Hematopoietic multipotent progenitor cell treated with erythropoietin and hydrocortisone succinate and interleukin-3 and kit ligand, for 15 days (in vitro differentiated cells): ENCODE results near the gene INO80B.
"Not testable (repeated sequence)": the region's sequence is repeated elsewhere in the genome, so short reads cannot be mapped to it uniquely, and the experiment has no call there.

ENCODE experiments used
- DNase-seq: peaks from one replicate; pipeline ENCODE4 v3.0.0-alpha.2; 2015; ENCODE audit warnings: low spot score

The INO80B gene

DNA sequence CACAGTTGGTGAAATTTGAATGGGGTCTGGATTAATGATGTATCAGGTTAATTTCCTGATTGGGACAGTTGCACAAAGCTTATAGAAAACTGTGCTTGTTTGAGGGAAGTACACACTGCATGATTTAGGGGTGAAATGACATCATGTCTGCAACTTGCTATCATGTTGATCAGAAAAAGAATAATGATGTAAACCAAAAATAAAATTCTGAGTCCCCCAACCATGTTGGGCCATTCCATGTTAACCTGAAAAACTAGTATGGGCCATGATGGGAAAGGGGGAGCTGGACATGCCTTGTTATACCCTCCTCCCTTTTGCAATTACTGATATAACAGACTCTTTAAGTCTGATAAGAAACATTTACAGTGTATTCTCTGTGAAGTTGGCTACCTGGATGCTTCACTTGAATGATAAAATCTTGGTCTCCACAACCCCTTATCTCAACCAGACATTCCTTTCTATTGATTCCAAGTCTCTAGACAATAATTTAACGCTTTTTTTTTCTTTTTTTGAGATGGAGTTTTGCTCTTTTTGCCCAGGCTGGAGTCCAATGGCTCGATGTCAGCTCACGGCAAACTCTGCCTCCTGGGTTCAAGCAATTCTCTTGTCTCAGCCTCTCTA lies 4.2 kb upstream of the INO80B start:
- no peak for DNase-seq

DNA sequence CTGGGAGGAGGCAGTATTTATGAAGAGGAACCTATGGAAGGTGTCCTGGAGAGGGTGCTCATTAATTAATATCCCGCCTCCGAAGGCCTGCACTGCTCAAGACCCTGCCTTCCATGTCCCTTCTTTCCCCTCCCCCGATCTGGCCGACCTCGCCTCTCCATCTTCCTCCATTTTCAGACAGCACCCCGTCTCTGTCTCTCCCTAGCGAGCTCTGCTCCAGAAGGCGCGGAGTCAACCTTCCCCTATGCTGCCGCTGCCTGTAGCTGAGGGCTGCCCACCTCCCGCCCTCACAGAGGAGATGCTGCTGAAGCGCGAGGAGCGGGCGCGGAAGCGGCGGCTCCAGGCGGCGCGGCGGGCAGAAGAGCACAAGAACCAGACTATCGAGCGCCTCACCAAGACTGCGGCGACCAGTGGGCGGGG lies 2.3 kb downstream of the INO80B start:
- DNase-seq: no peak

DNA sequence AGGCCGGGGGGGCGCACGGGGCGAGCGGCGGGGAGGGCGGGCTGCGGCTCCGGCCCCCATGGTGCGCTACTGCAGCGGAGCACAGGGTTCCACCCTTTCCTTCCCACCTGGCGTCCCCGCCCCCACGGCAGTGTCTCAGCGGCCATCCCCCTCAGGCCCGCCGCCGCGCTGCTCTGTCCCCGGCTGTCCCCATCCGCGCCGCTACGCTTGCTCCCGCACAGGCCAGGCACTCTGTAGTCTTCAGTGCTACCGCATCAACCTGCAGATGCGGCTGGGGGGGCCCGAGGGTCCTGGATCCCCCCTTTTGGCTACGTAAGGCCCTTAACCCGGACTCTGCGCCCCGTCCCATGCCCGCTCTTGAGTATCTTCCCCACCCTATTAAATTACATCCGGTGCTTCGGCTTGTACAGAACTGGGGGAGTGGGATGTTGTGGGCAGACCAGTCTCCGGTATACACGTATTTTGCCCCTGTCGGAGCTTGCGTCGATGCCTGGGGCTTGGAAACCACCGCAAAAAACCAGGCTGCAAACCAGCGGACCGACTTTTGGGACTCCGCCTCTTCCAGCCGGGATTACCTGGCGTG lies 2.8 kb downstream of the INO80B start:
- DNase-seq: peak; percentile 34

DNA sequence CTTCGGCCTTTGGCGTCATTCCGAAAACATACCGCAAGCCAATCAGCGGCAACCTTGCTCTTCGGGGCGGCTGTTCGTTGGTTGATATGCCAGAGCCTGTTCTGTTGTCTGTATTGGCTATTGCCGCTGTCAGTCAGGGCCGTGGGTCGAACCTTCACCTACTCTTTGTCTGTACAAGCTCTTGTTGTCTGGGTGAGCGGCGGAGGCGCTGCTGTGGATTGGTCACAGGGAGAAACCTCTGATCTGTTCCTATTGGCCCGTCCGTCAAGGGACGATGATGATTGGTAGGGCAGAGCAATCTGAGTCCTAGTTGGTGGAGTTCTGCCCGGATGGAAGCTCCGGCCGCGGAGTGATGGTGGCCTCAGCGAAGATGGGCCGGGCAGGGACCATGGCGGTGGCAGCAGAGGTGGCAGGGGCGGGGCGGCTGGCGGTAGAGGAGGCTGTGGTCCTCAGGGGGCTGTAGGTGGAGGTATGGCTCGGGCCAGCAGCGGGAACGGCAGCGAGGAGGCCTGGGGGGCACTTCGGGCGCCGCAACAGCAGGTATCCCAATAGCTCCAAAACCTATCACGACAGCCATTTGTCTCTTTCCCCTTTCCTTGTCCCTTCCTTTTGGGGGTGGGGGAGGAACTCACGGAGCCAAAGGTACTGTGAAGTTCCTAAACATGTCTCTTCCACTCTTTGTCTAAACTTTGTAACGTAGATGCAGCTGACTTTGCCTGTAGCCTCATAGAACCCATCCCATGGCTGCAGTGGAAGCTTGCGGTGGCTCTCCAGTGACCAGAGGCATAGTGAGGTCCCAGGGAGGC lies 3.4 kb downstream of the INO80B start, which contains the start of gene WBP1:
Gene WBP1 (plus strand): TSS at position 307 of the 806 bp plus-strand sequence. CDS start 165 bp downstream, at position 472.
- DNase-seq: peak; percentile 99

DNA sequence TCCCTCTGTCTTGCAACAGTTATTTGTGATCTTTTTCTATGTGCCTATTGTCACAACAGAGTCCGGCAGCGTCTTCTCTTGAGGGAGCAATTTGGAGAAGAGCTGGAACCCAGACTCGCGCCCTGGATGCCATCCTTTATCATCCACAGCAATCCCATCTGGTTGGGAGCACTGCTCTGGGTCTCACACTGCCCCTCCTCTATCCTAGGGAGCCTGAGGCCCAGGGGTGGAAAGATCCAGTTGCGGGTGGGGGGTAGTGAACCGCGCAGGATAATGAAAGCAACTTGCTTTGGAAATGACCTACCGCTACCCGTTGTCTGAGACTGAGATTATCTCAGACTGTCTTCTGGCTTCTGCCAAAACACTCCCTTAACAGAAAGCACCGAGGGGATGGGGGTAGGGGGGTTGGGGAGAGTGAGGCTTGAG lies 4.1 kb downstream of the INO80B start:
- DNase-seq: no peak

DNA sequence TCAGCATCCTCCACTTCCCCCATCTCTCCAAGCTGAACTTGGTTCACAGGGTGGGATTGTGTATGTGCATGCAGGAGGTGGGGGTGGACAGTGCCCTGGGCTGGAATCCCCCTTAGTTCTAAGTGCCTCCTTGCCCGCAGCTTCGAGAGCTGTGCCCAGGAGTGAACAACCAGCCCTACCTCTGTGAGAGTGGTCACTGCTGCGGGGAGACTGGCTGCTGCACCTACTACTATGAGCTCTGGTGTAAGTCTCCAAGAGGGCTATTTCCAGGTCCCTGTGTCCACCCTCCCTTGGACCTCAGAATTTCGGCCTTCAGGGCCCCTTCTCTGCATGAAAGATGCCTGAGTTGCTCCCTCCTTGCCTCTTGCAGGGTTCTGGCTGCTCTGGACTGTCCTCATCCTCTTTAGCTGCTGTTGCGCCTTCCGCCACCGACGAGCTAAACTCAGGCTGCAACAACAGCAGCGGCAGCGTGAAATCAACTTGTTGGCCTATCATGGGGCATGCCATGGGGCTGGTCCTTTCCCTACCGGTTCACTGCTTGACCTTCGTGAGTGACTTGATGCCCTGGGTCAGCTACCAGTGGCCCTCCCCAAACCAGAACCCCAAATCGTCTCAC lies 4.7 kb downstream of the INO80B start:
- not testable (repeated sequence) for DNase-seq

DNA sequence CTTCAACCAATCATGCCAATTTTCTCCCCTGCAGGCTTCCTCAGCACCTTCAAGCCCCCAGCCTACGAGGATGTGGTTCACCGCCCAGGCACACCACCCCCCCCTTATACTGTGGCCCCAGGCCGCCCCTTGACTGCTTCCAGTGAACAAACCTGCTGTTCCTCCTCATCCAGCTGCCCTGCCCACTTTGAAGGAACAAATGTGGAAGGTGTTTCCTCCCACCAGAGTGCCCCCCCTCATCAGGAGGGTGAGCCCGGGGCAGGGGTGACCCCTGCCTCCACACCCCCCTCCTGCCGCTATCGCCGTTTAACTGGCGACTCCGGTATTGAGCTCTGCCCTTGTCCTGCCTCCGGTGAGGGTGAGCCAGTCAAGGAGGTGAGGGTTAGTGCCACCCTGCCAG lies 5.3 kb downstream of the INO80B start:
- not testable (repeated sequence) for DNase-seq

DNA sequence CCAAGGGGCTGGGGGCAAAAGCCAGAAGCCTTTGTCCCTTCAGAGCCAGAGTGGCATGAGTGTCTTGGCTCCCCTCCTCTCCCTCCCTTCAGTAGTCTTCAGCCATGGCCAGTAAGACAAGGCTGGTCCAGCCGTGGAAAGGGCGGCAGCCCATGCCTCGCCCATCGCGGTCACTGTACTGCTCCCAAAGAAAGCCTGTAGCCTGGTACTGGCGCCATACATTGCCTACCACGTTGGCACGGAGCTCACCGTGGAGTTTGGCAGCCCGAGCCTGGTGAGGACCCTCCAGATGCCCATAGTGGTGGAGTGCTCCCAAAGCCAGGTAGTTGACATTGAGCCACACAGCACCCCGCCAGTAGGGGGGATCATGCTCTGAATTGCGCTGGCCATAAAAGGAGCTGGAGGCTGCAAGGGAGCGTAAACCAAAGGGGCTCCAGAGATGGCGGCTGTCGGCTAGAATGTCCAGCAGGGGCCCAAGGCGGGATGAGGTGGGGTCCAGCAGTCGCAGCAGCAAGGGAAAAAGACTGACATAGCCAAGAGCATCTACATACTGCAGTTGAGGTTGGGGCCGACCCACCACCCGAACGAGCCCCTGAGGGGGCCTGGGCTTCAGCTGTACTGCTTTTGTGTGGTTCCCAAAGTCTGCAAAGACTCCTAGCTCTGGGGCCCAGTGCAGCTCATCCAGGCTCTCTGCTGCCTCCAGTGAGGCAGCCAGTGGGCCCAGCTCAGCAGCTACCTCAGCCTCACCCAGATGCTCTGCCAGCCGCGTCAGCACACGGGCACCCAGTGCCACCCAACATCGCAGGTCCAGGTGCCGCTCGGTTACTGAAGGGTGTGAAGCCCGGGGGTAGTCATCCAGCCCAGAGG lies 6.5 kb downstream of the INO80B start:
- no peak for DNase-seq

DNA sequence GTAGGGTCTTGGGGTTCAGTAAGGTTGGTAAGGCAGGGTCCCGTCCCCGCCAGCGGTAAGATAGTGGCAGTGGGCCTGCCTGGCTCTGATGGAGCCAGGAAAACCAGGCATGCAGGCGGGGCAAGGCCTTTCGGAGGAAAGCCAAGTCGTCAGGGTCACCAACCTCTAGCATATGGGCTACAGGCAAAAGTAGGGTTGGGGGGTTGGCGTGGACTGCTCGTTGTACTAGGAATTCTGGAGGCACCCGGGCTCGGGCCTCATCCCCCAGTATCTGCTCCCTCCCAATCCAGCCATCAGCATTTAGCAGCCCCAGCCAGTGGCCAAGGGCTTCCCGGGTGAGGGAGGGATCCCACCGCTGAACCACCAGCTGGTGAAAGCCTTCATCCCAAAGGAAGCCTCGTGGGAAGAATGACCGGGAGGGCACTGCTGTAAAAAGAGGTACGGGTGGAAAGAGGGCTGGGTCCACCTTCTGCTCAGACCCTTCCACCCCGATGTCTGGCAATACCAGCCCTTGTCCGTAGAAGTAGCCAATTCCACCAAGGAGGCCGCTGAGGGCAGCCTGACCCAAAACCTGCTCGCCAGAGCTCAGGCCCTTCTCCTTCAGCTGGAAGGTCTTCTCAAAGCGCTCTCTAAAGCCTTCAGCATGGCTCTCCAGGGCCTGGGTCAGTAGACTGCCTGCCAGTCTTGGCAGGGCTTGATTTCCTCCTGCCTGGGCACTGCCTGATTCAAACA lies 7.3 kb downstream of the INO80B start:
- no peak for DNase-seq

DNA sequence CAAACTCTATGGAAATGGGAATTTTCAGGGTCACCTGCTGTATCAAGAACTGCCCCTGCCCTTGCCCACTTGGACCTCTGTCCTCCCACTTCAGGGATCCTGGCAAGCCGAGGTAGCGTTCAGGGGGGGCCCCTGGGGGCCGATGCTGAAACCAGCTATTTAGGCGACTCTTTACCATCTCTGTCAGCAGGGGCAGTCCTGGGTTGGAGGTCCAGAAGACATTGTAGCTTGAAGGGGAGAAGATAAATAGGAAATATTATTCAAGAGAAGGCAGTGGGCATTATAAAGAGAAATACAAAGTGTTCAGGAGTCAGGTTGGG lies 7.9 kb downstream of the INO80B start:
- DNase-seq: no peak

DNA sequence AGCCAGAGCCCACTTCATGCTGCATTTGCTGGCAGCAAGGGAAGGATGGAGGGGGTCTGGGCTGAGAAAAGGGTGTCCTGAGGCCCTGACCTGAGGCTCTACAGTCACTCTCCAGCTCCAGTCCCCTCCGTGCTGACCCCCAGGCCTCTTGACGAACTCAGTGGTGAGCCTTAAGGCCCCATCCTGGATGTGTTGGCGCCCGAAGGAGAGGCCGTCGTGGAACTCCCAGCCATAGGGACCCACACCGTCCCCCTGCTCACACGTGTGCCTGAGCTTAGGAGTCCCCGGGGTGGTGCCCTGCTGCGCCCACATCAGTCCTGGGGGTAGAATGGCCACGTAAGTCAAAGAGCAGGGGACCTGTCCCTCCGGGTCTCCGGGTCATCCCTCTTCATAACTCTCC lies 9.5 kb downstream of the INO80B start:
- DNase-seq: no peak

DNA sequence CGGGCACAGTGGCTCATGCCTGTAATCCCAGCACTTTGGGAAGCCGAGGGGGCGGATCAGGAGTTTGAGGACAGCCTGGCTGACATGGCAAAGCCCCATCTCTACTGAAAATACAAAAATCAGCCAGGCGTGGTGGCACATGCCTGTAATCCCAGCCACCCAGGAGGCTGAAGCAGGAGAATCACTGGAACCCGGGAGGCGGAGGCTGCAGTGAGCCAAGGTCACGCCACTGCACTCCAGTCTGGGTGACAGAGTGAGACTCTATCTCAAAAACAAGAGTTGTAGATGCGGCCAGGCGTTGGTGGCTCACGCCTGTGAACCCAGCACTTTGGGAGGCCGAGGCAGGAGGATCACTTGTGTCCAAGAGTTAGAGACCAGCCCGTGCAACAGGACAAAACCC lies 15.9 kb downstream of the INO80B start:
- DNase-seq: not testable (repeated sequence)

DNA sequence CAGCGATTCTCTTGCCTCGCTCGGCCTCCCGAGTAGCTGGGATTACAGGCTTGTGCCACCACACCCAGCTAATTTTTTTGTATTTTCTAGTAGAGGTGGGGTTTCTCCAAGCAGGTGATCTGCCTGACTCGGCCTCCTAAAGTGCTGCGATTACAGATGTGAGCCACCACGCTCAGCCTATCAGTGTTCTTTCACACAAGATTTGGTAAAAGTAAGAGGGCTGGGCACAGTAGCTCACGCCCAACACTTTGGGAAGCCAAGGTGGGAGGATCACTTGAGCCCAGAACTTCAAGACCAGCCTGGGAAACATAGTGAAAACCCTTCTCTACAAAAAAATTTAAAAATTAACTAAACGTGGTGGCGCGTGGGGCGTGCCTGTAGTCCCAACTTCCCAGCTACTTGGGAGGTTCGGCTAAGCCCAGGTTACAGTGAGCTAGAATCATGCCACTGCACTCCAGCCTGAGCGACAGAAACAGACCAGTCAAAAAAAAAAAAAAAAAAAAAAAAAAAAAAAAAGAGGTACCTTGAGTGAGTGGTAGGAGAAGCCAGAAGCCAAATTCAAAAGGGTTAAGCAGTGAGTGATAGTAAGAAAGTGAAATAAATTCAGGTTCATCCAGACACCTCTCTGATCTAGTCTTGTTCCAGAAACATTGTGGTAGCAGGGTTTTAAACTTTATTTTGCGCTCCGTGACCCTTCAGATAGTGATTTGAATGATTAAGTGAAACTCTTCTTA lies 16.6 kb downstream of the INO80B start:
- DNase-seq: no peak

DNA sequence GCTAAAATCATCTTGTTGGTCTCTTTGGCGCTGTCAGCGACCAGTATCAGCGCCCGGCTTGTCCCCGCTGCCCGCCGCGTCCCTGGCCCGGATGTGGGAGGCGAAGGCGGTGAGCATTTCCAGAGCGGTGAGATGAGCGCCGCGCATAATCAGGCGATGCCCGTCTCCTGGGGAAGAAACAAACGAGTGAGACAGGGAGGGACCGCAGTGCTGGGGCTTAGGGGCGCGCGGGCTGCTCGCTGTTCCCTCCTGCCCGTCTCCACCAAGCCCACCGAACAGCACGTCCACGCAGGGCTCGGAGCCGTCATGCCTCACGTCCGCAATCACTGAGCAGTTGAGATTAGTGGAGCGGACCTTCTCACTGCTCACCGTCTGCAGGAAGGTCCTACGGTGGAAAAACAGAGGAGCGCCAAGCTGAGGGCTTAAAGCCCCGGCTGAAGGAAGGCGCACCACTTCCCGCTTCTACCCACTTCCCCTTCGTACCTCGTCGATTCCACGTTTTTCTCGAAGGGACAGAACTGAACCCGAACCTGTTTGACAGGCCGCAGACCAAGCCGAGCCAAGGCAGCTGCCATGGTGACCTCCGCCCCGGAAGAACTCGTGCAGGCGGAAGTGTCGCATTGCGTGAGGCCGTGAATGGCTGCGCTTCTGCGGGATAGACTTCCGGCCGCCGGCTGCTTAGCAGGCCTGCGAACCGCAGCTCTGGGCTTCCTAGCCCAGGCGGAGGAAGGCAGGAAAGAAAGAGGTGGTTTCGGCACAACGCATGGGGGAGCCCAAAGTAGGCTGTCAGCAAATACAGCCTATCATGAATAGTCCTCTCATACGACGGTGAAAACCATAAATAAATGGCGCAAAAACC lies 17.4 kb downstream of the INO80B start, which contains the start of gene MRPL53:
Gene MRPL53 (minus strand): TSS at position 595 of the 859 bp plus-strand sequence. CDS start 20 bp downstream, at position 575.
- DNase-seq: peak; percentile 95

DNA sequence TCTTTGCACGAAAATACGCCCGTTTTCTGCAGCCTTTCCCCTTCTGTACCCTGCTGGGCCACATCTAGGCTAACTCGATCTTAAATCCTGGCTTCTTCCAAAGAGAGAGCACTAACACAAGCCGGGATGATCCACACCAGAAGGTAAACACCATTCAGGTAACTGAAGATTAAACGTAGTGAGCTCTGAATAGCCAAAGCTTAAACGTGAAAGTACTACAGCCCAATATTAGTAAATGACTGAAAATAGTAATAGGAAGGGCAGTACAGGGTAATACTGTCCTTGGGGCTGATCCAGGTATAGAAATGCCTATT lies 18.0 kb downstream of the INO80B start:
- DNase-seq: no peak

DNA sequence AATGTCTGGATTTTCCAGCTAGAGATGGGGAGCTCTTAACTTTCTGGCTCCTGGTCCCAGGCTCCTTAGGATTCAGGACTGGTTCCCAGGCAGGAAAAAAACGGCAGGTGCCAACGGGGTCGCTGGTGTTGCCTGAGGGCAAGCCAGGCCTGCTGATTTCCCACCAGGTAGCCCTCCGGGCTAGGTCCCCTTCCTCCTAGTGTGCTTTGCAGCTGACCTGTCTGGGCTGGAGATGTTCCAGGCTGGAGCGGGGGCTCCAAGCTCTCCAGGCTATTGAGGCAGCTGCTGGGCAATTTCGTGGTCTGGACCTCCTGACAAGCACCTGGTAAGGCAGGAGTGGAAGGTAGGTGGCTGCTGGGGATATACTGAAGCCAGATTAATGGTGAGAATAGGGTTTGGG lies 19.6 kb downstream of the INO80B start:
- no peak for DNase-seq

DNA sequence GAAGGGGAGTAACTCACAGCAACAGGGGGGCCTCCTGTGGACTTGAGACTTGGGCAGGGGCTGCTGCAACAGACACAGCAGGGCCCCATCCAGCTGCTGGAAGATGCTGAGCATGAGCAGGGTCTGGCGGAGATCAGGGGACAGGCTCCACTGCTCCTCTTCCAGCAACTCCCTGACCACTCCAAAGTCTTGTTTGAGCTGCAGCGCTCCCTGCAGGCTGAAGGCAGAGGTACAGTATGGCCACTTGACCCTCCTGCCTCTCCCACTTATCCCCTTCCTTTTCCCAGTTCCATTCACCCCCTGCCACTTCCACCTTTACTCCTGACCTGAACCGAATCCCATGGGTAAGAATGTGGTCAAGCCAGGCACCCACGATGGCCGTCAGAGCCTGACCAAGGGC lies 20.0 kb downstream of the INO80B start:
- no peak for DNase-seq

DNA sequence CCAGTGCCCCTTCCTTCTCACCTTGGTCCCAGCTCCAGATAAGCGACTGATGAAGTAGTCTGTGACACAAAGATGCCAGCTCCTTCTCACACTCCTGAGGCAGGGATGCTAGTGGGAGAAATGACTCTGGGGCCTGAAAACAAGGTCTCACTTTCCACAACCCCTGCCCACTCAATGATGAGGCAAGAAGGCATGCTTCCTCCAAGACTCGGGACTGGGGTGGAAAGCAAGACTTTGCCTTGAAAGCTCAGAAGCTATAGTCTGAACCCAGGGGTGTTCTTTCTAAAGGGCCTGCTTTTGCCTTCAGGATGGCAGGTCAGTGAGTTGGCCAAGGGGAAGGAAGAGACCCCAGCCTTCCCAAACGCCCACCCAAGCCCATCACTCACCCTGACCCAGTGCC lies 26.5 kb downstream of the INO80B start:
- DNase-seq: no peak

DNA sequence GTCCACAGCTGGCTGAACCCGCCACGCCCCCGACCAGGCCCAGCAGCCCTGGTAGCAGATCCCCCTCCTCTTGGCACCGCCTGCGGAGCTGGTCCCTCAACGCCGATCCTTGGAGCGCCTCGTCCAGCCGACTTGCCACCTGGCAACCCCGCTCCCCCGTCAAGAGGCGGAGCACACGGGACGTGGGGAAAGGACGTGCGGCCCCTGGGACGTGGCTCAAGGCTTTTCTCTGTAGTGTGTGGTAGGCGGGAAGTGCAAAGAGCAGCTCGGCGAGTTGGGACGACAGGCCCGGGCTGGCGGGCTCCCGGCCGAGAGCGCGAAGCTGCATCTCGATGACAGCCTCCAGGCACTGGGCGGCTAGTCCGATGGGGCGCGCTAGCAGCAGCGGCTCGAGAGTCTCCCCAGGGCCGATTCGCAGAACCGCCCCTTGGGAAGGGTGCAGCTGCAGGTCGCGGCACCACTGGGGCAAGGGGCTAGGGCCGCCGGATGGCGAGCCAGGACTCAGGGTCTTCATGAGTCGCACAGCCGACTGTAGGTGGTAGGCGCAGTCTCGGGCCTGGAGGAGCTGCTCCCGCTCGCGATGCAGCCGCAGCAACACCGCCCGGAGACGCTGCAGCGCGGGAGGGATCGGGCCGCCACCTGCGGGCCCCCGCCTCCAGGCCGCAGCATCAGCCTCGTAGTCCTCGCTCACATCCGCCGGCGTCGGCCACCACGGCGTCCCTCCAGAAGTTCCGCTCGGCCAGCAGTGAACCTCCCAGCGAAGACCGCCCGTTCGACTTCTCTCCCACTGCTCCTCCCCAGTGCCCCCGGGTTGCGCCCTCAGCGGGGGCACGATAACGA lies 27.3 kb downstream of the INO80B start:
- DNase-seq: peak; percentile 18
